DND-41 (cell line): ENCODE data around the gene HELQ.

Source experiments
- ATAC-seq: fragments of 200-7000 bp; cut with Tn5 transposase; 3 replicates; pipeline ENCODE4 v1.9.1; 2021; ENCODE audit warnings: low read depth; ENCODE audit not compliant: insufficient read depth
- DNase-seq: peaks from one replicate; pipeline ENCODE4 v3.0.0-alpha.2; 2020
- H2AFZ ChIP-seq: 2 replicates; pipeline ENCODE4 v1.6.0; 2012; ENCODE audit warnings: low read depth, low read length
- H3K27ac ChIP-seq: 2 replicates; pipeline ENCODE4 v1.5.1; 2012; ENCODE audit warnings: low read length, inconsistent platforms
- H3K27me3 ChIP-seq: fragments of 200-600 bp; sonication (generic); 2 replicates; pipeline ENCODE4 v1.6.0; 2012; ENCODE audit warnings: low read length, mild to moderate bottlenecking, inconsistent platforms; ENCODE audit not compliant: insufficient read depth, poor library complexity
- H3K36me3 ChIP-seq: 2 replicates; pipeline ENCODE4 v1.5.1; 2012; ENCODE audit warnings: low read length, inconsistent platforms; ENCODE audit not compliant: insufficient read depth
- H3K4me1 ChIP-seq: 2 replicates; pipeline ENCODE4 v1.5.1; 2012; ENCODE audit warnings: mild to moderate bottlenecking, low read length; ENCODE audit not compliant: insufficient read depth
- H3K4me2 ChIP-seq: 2 replicates; pipeline ENCODE4 v1.6.0; 2012; ENCODE audit warnings: mild to moderate bottlenecking, moderate library complexity, low read length, inconsistent platforms; ENCODE audit not compliant: insufficient read depth
- H3K4me3 ChIP-seq, 2 experiments: fragments of 200-600 bp in 1 of 2; shearing (Covaris generic) in 1 of 2; 2 replicates each; pipeline ENCODE4 v1.5.1; 2012 to 2016; ENCODE audit warnings: inconsistent platforms in 2 of 2, low read length in 2 of 2, mild to moderate bottlenecking in 2 of 2, low read depth in 1 of 2, moderate library complexity in 1 of 2
- H3K79me2 ChIP-seq: 2 replicates; pipeline ENCODE4 v1.6.0; 2012; ENCODE audit warnings: low read length, inconsistent platforms; ENCODE audit not compliant: insufficient read depth
- H3K9ac ChIP-seq: 2 replicates; pipeline ENCODE4 v1.6.0; 2012; ENCODE audit warnings: low read depth, mild to moderate bottlenecking, inconsistent platforms, low read length, moderate library complexity
- H3K9me3 ChIP-seq: 2 replicates; pipeline ENCODE4 v1.5.1; 2012; ENCODE audit warnings: low read length, moderate library complexity, mild to moderate bottlenecking, inconsistent platforms; ENCODE audit not compliant: insufficient read depth, severe bottlenecking
- H4K20me1 ChIP-seq: 2 replicates; pipeline ENCODE4 v1.6.0; 2012; ENCODE audit warnings: low read length; ENCODE audit not compliant: insufficient read depth
- EZH2 ChIP-seq: IDR thresholded peaks from 3 replicates; pipeline ENCODE4 v1.6.1; 2012; ENCODE audit warnings: borderline replicate concordance, low read depth, mild to moderate bottlenecking, moderate library complexity, low read length, inconsistent platforms; ENCODE audit not compliant: severe bottlenecking
- TF ChIP-seq, protein P1 (sequence below): IDR thresholded peaks from 2 replicates; pipeline ENCODE4 v1.5.1; 2012; ENCODE audit warnings: borderline replicate concordance, low read length, moderate library complexity, mild to moderate bottlenecking; ENCODE audit not compliant: poor library complexity, severe bottlenecking; ENCODE audit errors: extremely low read depth

Gene HELQ

DNA sequence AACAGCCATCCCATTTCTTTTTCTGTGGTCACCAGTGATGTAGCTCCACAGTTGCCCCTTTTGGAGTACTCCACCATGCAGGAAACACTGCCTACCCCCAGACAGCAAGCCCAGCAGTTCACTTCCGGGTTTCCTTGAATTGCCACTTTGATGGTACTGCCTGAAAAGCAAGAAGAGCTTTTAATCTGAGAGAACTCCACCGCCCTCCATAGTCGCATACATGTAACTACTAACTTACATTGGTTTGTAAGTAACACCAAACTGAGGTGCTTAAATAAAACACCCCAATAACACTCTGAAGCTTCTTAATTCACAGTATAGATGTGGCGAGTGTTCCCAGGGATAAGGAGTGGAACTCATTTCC is 67.3 kb downstream of the HELQ start:
- H4K20me1 ChIP-seq, result no peaks in the 10 kb centered on the region
- ATAC-seq (peak; percentile 91), DNase-seq (peak; percentile 71)
- no peak for TF ChIP-seq EZH2
- TF ChIP-seq, protein P1, sequence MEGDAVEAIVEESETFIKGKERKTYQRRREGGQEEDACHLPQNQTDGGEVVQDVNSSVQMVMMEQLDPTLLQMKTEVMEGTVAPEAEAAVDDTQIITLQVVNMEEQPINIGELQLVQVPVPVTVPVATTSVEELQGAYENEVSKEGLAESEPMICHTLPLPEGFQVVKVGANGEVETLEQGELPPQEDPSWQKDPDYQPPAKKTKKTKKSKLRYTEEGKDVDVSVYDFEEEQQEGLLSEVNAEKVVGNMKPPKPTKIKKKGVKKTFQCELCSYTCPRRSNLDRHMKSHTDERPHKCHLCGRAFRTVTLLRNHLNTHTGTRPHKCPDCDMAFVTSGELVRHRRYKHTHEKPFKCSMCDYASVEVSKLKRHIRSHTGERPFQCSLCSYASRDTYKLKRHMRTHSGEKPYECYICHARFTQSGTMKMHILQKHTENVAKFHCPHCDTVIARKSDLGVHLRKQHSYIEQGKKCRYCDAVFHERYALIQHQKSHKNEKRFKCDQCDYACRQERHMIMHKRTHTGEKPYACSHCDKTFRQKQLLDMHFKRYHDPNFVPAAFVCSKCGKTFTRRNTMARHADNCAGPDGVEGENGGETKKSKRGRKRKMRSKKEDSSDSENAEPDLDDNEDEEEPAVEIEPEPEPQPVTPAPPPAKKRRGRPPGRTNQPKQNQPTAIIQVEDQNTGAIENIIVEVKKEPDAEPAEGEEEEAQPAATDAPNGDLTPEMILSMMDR, result peak; percentile 58
- H3K79me2 ChIP-seq, result no peaks in the 10 kb centered on the region
- H3K4me3 ChIP-seq, result no peak overlapping the region
- no peak overlapping the region for H3K9ac ChIP-seq
- H2AFZ ChIP-seq, result peak overlapping the region; percentile 61
- peaks cover 15% of the 10 kb centered on the region for H3K4me1 ChIP-seq
- no peaks in the 10 kb centered on the region for H3K27me3 ChIP-seq
- no peaks in the 10 kb centered on the region for H3K9me3 ChIP-seq
- no peak overlapping the region for H3K4me2 ChIP-seq
- H3K36me3 ChIP-seq, result no peaks in the 10 kb centered on the region
- peak overlapping the region; percentile 27 for H3K27ac ChIP-seq

GRCh38 chr4:83387476-83388312 is 67.9 kb downstream of the HELQ start:
- TF ChIP-seq EZH2, result no peak
- TF ChIP-seq, protein P1, result no peak
- peak; percentile 6; the same call in 1 of the 3 replicates for ATAC-seq
- Histone ChIP-seq H2AFZ (peak overlapping the region; percentile 61), H3K27me3 (no peaks in the 10 kb centered on the region), H3K9ac (no peak overlapping the region), H3K4me1 (peaks cover 15% of the 10 kb centered on the region), H3K4me3 (no peak overlapping the region), H3K79me2 (no peaks in the 10 kb centered on the region), H3K9me3 (no peaks in the 10 kb centered on the region), H3K27ac (peak overlapping the region; percentile 27), H3K36me3 (no peaks in the 10 kb centered on the region), H4K20me1 (no peaks in the 10 kb centered on the region), H3K4me2 (no peak overlapping the region)
- DNase-seq, result no peak

DNA sequence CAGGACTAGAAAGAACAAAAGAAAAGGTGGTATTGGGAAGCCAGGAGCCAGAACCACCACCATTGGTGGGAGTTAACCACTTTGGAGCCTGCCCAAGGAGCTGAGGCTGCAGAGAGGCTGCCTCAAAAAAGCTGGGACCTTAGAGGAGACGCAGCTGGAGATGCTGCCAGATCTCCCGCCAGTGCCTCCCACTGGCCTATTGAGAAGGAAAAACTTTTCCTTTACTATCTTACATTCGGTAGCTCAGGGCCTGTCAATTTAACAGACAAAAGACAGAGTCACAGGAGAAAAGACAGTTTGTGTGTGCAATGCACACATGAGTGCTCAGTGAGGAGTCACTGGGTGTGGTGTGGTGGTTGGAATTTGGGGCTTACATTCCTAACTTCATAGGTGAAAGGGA is 68.6 kb downstream of the HELQ start:
- peaks cover 15% of the 10 kb centered on the region for H3K4me1 ChIP-seq
- no peak overlapping the region for H3K4me2 ChIP-seq
- H3K9me3 ChIP-seq, result no peaks in the 10 kb centered on the region
- TF ChIP-seq, protein P1, result no peak
- no peak for TF ChIP-seq EZH2
- no peaks in the 10 kb centered on the region for H4K20me1 ChIP-seq
- no peaks in the 10 kb centered on the region for H3K27me3 ChIP-seq
- H3K79me2 ChIP-seq, result no peaks in the 10 kb centered on the region
- ATAC-seq (no peak), DNase-seq (no peak)
- H3K4me3 ChIP-seq, result no peak overlapping the region
- no peaks in the 10 kb centered on the region for H3K36me3 ChIP-seq
- H3K27ac ChIP-seq, result no peak overlapping the region
- H3K9ac ChIP-seq, result no peak overlapping the region
- H2AFZ ChIP-seq, result peak overlapping the region; percentile 56; the same call in 1 of the 2 replicates
